Panc1 (cell line): Measurements from ENCODE around the gene ARMCX5. TPM values are rescaled to one million over a fixed set of nuclear protein-coding genes. Genes with fewer than 3 reads are reported as not detected.

Experiments
- ATAC-seq: fragments of 200-7000 bp; cut with Tn5 transposase; 2 replicates; pipeline ENCODE4 v1.9.1; 2020; ENCODE audit warnings: mild to moderate bottlenecking, moderate library complexity
- BruUV-seq: library from RNA; stranded (reverse); fragments of 400-500 nt; replicated peaks from 2 replicates; lab custom pipeline; 2021; lab: Mats Ljungman, UMichigan
- CTCF ChIA-PET: fragments of 300-600 bp; sonication (Branson Sonifier 250); formaldehyde crosslinking; loops from one replicate; lab custom pipeline; 2022; ENCODE audit warnings: antibody characterized with exemption; lab: Charles Lee
- POLR2A ChIA-PET: fragments of 300-600 bp; sonication (Branson Sonifier 250); formaldehyde crosslinking; loops from one replicate; lab custom pipeline; 2022; ENCODE audit warnings: antibody characterized with exemption; lab: Charles Lee
- DNase-seq: peaks from one replicate; pipeline ENCODE4 v3.0.0-alpha.2; 2010; ENCODE audit warnings: low read depth, low spot score
- H3K27ac ChIP-seq: 2 replicates; pipeline ENCODE4 v1.5.1; 2011; ENCODE audit warnings: mild to moderate bottlenecking, low read length, inconsistent platforms
- H3K27me3 ChIP-seq: fragments of 200-500 bp; sonication (Bioruptor generic); 2 replicates; pipeline ENCODE4 v1.6.0; 2014; ENCODE audit warnings: low read length, inconsistent platforms; ENCODE audit not compliant: control insufficient read depth, insufficient read depth
- H3K36me3 ChIP-seq: fragments of 200-500 bp; sonication (Bioruptor generic); 2 replicates; pipeline ENCODE4 v1.5.1; 2014; ENCODE audit warnings: inconsistent platforms, mild to moderate bottlenecking, low read length, moderate library complexity; ENCODE audit not compliant: control insufficient read depth, insufficient read depth
- H3K4me1 ChIP-seq: 2 replicates; pipeline ENCODE4 v1.5.1; 2011; ENCODE audit warnings: inconsistent platforms, mild to moderate bottlenecking, low read length, moderate library complexity; ENCODE audit not compliant: control insufficient read depth, insufficient read depth
- H3K4me3 ChIP-seq, 2 experiments: 2 replicates each; pipeline ENCODE4 v1.5.1; 2011 to 2012; ENCODE audit warnings: low read depth in 2 of 2, low read length in 2 of 2, mild to moderate bottlenecking in 2 of 2, inconsistent platforms in 1 of 2, moderate library complexity in 1 of 2
- H3K9me3 ChIP-seq: fragments of 200-500 bp; sonication (Bioruptor generic); 2 replicates; pipeline ENCODE4 v1.5.1; 2014; ENCODE audit warnings: low read depth, mild to moderate bottlenecking, inconsistent platforms, low read length, moderate library complexity; ENCODE audit not compliant: control insufficient read depth, insufficient read depth
- POLR2AphosphoS5 ChIP-seq: IDR thresholded peaks from 2 replicates; pipeline ENCODE4 v1.6.1; 2012; ENCODE audit warnings: mild to moderate bottlenecking, low read depth, low read length, moderate library complexity
- REST ChIP-seq, 2 experiments: IDR thresholded peaks; 2 replicates each; pipeline ENCODE4 v1.6.1; 2011 to 2012; ENCODE audit warnings: low read depth in 2 of 2, control low read depth in 1 of 2, low read length in 1 of 2, mild to moderate bottlenecking in 1 of 2, moderate library complexity in 1 of 2; ENCODE audit not compliant: insufficient read depth in 1 of 2
- SIN3A ChIP-seq: IDR thresholded peaks from 2 replicates; pipeline ENCODE4 v1.6.1; 2012; ENCODE audit warnings: low read depth, mild to moderate bottlenecking, low read length, moderate library complexity, borderline replicate concordance; ENCODE audit not compliant: insufficient read depth
- TCF7L2 ChIP-seq: IDR thresholded peaks from 2 replicates; pipeline ENCODE4 v1.6.1; 2011; ENCODE audit warnings: mild to moderate bottlenecking, low read depth, low read length, inconsistent platforms
- in situ Hi-C: cut with HindIII; loops from 2 replicates; pipeline ENCODE4 v1.10.0; 2016; ENCODE audit warnings: low sequenced_read_pairs, low pct_unique_long_range_greater_than_20kb
- intact Hi-C: fragments of 100-400 bp; cut with micrococcal nuclease; formaldehyde crosslinking; loops from one replicate; pipeline ENCODE4 v1.10.0; 2022; ENCODE audit not compliant: unreplicated experiment
- total RNA-seq: library from RNA; stranded (reverse); gene quantifications from one replicate; pipeline ENCODE4 v1.2.1, GENCODE V29; 2021; ENCODE audit not compliant: unreplicated experiment
- TF ChIP-seq, protein P1 (sequence below): fragments of 450-650 bp; IDR thresholded peaks from 2 replicates; pipeline ENCODE4 v1.5.1; 2017; ENCODE audit warnings: mild to moderate bottlenecking

The ARMCX5 gene
- total RNA-seq, 1 experiment from 2014 or later = 23.2 TPM

DNA sequence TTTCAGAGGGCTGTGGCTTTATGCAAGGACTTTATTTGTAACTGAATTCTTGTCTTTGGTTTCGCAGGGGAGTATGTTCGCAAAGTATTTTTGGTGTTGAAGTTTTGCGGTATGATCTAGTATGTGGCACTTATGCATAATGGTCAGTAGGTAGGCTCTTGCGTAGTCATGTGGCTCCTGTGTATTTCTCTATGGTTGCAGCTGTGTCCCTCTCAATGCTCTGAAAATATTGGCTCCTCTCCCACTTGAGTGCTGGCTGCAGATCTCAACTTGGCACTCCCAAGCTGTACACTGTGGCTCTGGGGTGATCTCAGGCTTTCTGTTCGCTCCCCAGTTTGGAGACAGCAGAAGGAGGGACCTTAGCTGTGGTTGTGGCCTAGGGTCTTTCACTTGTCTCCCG lies 24.8 kb downstream of the ARMCX5 start:
- no peaks in the 10 kb centered on the region for H3K36me3 ChIP-seq
- no peak overlapping the region for H3K27ac ChIP-seq
- H3K4me1 ChIP-seq = no peaks in the 10 kb centered on the region
- no peak for DNase-seq
- ATAC-seq = no peak
- in situ Hi-C loops = no loop called here
- no peak for TF ChIP-seq REST (IDR thresholded peaks at IDR 0.05; ENCODE audit: insufficient read depth in 1 of 2, low read depth in 2 of 2, low read length in 1 of 2)
- no peak for TF ChIP-seq SIN3A
- no peak for TF ChIP-seq TCF7L2
- TF ChIP-seq, protein P1, sequence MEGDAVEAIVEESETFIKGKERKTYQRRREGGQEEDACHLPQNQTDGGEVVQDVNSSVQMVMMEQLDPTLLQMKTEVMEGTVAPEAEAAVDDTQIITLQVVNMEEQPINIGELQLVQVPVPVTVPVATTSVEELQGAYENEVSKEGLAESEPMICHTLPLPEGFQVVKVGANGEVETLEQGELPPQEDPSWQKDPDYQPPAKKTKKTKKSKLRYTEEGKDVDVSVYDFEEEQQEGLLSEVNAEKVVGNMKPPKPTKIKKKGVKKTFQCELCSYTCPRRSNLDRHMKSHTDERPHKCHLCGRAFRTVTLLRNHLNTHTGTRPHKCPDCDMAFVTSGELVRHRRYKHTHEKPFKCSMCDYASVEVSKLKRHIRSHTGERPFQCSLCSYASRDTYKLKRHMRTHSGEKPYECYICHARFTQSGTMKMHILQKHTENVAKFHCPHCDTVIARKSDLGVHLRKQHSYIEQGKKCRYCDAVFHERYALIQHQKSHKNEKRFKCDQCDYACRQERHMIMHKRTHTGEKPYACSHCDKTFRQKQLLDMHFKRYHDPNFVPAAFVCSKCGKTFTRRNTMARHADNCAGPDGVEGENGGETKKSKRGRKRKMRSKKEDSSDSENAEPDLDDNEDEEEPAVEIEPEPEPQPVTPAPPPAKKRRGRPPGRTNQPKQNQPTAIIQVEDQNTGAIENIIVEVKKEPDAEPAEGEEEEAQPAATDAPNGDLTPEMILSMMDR = no peak
- no peak for TF ChIP-seq POLR2AphosphoS5
- no peak overlapping the region for H3K4me3 ChIP-seq
- intact Hi-C loops = no loop called here
- CTCF ChIA-PET = no interaction called here
- POLR2A ChIA-PET = no interaction called here
- H3K9me3 ChIP-seq = peaks cover 3% of the 10 kb centered on the region; the same call in 1 of the 2 replicates
- no peaks in the 10 kb centered on the region for H3K27me3 ChIP-seq
- BruUV-seq = no TSS peak

DNA sequence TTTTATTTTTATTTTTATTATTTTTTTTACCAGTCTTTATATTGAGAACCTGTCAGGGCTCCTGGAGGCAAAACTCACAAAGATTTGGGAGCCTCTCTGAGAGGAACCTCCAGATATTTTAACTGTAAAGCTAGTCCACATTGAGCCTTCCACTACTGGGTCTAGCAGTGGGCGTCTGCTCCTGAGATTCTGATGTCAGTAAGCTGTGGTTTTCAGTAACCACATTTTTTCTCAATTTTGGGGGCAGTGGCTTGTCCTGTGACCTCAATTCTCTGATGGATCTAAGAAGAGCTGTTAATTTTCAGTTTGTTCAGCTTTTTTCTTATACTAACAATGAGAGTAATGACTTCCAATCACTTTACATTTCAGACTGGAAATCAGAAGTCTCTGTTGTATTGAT lies 28.3 kb downstream of the ARMCX5 start:
- TF ChIP-seq POLR2AphosphoS5 = no peak
- ChIA-PET CTCF (no interaction called here), POLR2A (no interaction called here)
- intact Hi-C loops = no loop called here
- H3K4me3 ChIP-seq = no peak overlapping the region
- ATAC-seq = no peak
- H3K27ac ChIP-seq = no peak overlapping the region
- BruUV-seq = no TSS peak
- H3K36me3 ChIP-seq = no peaks in the 10 kb centered on the region
- DNase-seq = no peak
- in situ Hi-C loops = no loop called here
- no peaks in the 10 kb centered on the region for H3K27me3 ChIP-seq
- no peaks in the 10 kb centered on the region for H3K4me1 ChIP-seq
- H3K9me3 ChIP-seq = peaks cover 3% of the 10 kb centered on the region; the same call in 1 of the 2 replicates

DNA sequence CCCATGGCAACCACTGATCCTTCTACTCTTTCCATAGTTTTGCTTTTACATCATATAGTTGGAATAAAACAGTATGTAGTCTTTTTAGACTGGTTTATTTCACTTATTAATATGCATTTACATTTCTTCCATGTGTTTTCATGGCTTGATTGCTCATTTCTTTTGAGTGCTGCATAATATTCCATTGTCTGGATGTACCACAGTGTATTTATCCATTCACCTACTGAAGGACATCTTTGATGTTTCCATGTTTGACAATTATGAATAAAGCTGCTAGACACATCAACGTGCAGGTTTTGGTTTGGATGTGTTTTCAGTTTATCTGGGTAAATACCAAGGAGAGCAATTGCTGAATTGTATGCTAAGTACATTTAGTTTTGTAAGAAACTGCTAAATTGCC lies 38.2 kb downstream of the ARMCX5 start:
- Histone ChIP-seq H3K36me3 (no peaks in the 10 kb centered on the region), H3K9me3 (no peaks in the 10 kb centered on the region), H3K27ac (no peak overlapping the region), H3K4me3 (no peak overlapping the region), H3K27me3 (no peaks in the 10 kb centered on the region), H3K4me1 (no peaks in the 10 kb centered on the region)
- ATAC-seq = no peak
- BruUV-seq = no TSS peak
- intact Hi-C loops (no loop called here), in situ Hi-C loops (no loop called here)
- TF ChIP-seq, protein P1 = no peak
- no peak for TF ChIP-seq POLR2AphosphoS5
- no peak for TF ChIP-seq REST (IDR thresholded peaks at IDR 0.05; ENCODE audit: insufficient read depth in 1 of 2, low read depth in 2 of 2, low read length in 1 of 2)
- TF ChIP-seq TCF7L2 = no peak
- TF ChIP-seq SIN3A = no peak
- ChIA-PET POLR2A (interaction anchor here (0.6 kb wide), 1 partner anchor 128 kb away, joined by 3 read pairs; no protein-coding TSS in a partner anchor), CTCF (no interaction called here)
- DNase-seq = no peak
